ENCODE results near the gene NEK4. TPM values are rescaled to one million over a fixed set of nuclear protein-coding genes. Genes with fewer than 3 reads are reported as not detected.

Gene NEK4
- polyA plus RNA-seq (2013, experiment 1 of 2): 17.8 TPM
- 18.5 TPM for polyA plus RNA-seq (2013, experiment 2 of 2)

- Histone ChIP-seq H3K23ac (ENCODE audit: low read length) (no peak within 1 kb of the TSS), H4K5ac (ENCODE audit: low read length) (no peak within 1 kb of the TSS), H3K27me3 (ENCODE audit: insufficient read depth, low read length, poor library complexity) (no peaks in the 10 kb centered on the region), H3K4me3 (ENCODE audit: low read length) (peak within 1 kb of the TSS; percentile 56), H3K79me1 (ENCODE audit: low read length) (peaks cover 5% of the 10 kb centered on the region), H3K27ac (ENCODE audit: low read depth, low read length) (peak within 1 kb of the TSS; percentile 85), H3K36me3 (ENCODE audit: control insufficient read depth, insufficient read depth, low read length) (peaks cover 1% of the 10 kb centered on the region), H3K4ac (ENCODE audit: low read depth, low read length) (peak within 1 kb of the TSS; percentile 93), H3K18ac (ENCODE audit: low read length) (peak within 1 kb of the TSS; percentile 96), H2AK5ac (ENCODE audit: low read length) (no peak within 1 kb of the TSS), H3K79me2 (ENCODE audit: control insufficient read depth, insufficient read depth, low read length) (peaks cover 9% of the 10 kb centered on the region), H2BK5ac (ENCODE audit: low read length) (no peak within 1 kb of the TSS), H3K56ac (ENCODE audit: low read length) (peak within 1 kb of the TSS; percentile 91), H4K8ac (ENCODE audit: low read depth, low read length) (peak within 1 kb of the TSS; percentile 78), H3K4me2 (ENCODE audit: low read length) (peak within 1 kb of the TSS; percentile 33), H3K9ac (ENCODE audit: low read length) (peak within 1 kb of the TSS; percentile 72), H2BK15ac (replicated peaks; ENCODE audit: low read depth) (no peak within 1 kb of the TSS), H3K4me1 (ENCODE audit: control insufficient read depth, low read depth, low read length) (peaks cover 2% of the 10 kb centered on the region), H2BK120ac (ENCODE audit: low read depth, low read length) (no peak within 1 kb of the TSS)
- DNase-seq: peak; percentile 96
- no CpG with 5 or more reads among the region's 67 CpGs for WGBS (ENCODE audit: extremely low coverage, insufficient coverage, low lambda C conversion rate)
Measured at GRCh38 chr3:52770496-52771333, at the start of gene NEK4. Gene NEK4, minus strand, starts transcription at chr3:52770940. Its CDS starts 194 bp downstream, at chr3:52770746.

GRCh38 chr3:52819936-52820335 lies 49.2 kb upstream of the NEK4 start:
- no CpG with 5 or more reads among the region's 2 CpGs for WGBS (ENCODE audit: extremely low coverage, insufficient coverage, low lambda C conversion rate)
- Histone ChIP-seq H3K4ac (ENCODE audit: low read depth, low read length) (no peak overlapping the region), H3K27ac (ENCODE audit: low read depth, low read length) (no peak overlapping the region), H2BK15ac (replicated peaks; ENCODE audit: low read depth) (no peak overlapping the region), H3K18ac (ENCODE audit: low read length) (no peak overlapping the region), H3K56ac (ENCODE audit: low read length) (no peak overlapping the region), H4K8ac (ENCODE audit: low read depth, low read length) (no peak overlapping the region), H3K4me1 (ENCODE audit: control insufficient read depth, low read depth, low read length) (no peaks in the 10 kb centered on the region), H3K9ac (ENCODE audit: low read length) (no peak overlapping the region), H2BK5ac (ENCODE audit: low read length) (no peak overlapping the region), H2AK5ac (ENCODE audit: low read length) (no peak overlapping the region), H3K36me3 (ENCODE audit: control insufficient read depth, insufficient read depth, low read length) (no peaks in the 10 kb centered on the region), H3K4me2 (ENCODE audit: low read length) (no peak overlapping the region), H3K79me2 (ENCODE audit: control insufficient read depth, insufficient read depth, low read length) (no peaks in the 10 kb centered on the region), H3K79me1 (ENCODE audit: low read length) (no peaks in the 10 kb centered on the region), H3K27me3 (ENCODE audit: insufficient read depth, low read length, poor library complexity) (no peaks in the 10 kb centered on the region), H2BK120ac (ENCODE audit: low read depth, low read length) (no peak overlapping the region), H3K4me3 (ENCODE audit: low read length) (no peak overlapping the region), H4K5ac (ENCODE audit: low read length) (no peak overlapping the region), H3K23ac (ENCODE audit: low read length) (no peak overlapping the region)
- DNase-seq: no peak

GRCh38 chr3:52817860-52818259 lies 47.1 kb upstream of the NEK4 start:
- WGBS (ENCODE audit: extremely low coverage, insufficient coverage, low lambda C conversion rate): no CpG with 5 or more reads among the region's 7 CpGs
- H2BK120ac ChIP-seq (ENCODE audit: low read depth, low read length): no peak overlapping the region

GRCh38 chr3:52817221-52817620 lies 46.5 kb upstream of the NEK4 start:
- no peaks in the 10 kb centered on the region for H3K36me3 ChIP-seq (ENCODE audit: control insufficient read depth, insufficient read depth, low read length)
- no peak for DNase-seq
- no peak overlapping the region for H2BK5ac ChIP-seq (ENCODE audit: low read length)
- no peak overlapping the region for H3K4me2 ChIP-seq (ENCODE audit: low read length)
- no peaks in the 10 kb centered on the region for H3K79me2 ChIP-seq (ENCODE audit: control insufficient read depth, insufficient read depth, low read length)
- H3K4me3 ChIP-seq (ENCODE audit: low read length): no peak overlapping the region
- H3K56ac ChIP-seq (ENCODE audit: low read length): no peak overlapping the region
- H3K9ac ChIP-seq (ENCODE audit: low read length): no peak overlapping the region
- H3K27ac ChIP-seq (ENCODE audit: low read depth, low read length): no peak overlapping the region
- H3K4ac ChIP-seq (ENCODE audit: low read depth, low read length): no peak overlapping the region
- WGBS (ENCODE audit: extremely low coverage, insufficient coverage, low lambda C conversion rate): no CpG with 5 or more reads among the region's 10 CpGs
- H3K79me1 ChIP-seq (ENCODE audit: low read length): no peaks in the 10 kb centered on the region
- no peak overlapping the region for H3K23ac ChIP-seq (ENCODE audit: low read length)
- H2BK15ac ChIP-seq (replicated peaks; ENCODE audit: low read depth): no peak overlapping the region
- no peak overlapping the region for H3K18ac ChIP-seq (ENCODE audit: low read length)
- no peaks in the 10 kb centered on the region for H3K4me1 ChIP-seq (ENCODE audit: control insufficient read depth, low read depth, low read length)
- no peak overlapping the region for H4K8ac ChIP-seq (ENCODE audit: low read depth, low read length)
- no peak overlapping the region for H2AK5ac ChIP-seq (ENCODE audit: low read length)
- no peaks in the 10 kb centered on the region for H3K27me3 ChIP-seq (ENCODE audit: insufficient read depth, low read length, poor library complexity)
- H2BK120ac ChIP-seq (ENCODE audit: low read depth, low read length): no peak overlapping the region
- no peak overlapping the region for H4K5ac ChIP-seq (ENCODE audit: low read length)

More at GRCh38 chr3:52817860-52818259, 47.1 kb upstream of the NEK4 start:
- no peak overlapping the region for H3K23ac ChIP-seq (ENCODE audit: low read length)
- no peak overlapping the region for H4K5ac ChIP-seq (ENCODE audit: low read length)
- H3K27ac ChIP-seq (ENCODE audit: low read depth, low read length): no peak overlapping the region
- no peak overlapping the region for H3K4ac ChIP-seq (ENCODE audit: low read depth, low read length)
- no peak overlapping the region for H2AK5ac ChIP-seq (ENCODE audit: low read length)
- no peaks in the 10 kb centered on the region for H3K36me3 ChIP-seq (ENCODE audit: control insufficient read depth, insufficient read depth, low read length)
- no peak overlapping the region for H3K18ac ChIP-seq (ENCODE audit: low read length)
- no peak overlapping the region for H3K56ac ChIP-seq (ENCODE audit: low read length)
- H3K79me2 ChIP-seq (ENCODE audit: control insufficient read depth, insufficient read depth, low read length): no peaks in the 10 kb centered on the region
- no peaks in the 10 kb centered on the region for H3K4me1 ChIP-seq (ENCODE audit: control insufficient read depth, low read depth, low read length)
- H3K79me1 ChIP-seq (ENCODE audit: low read length): no peaks in the 10 kb centered on the region
- no peak overlapping the region for H3K9ac ChIP-seq (ENCODE audit: low read length)
- no peak overlapping the region for H2BK15ac ChIP-seq (replicated peaks; ENCODE audit: low read depth)
- no peak overlapping the region for H3K4me3 ChIP-seq (ENCODE audit: low read length)
- H3K27me3 ChIP-seq (ENCODE audit: insufficient read depth, low read length, poor library complexity): no peaks in the 10 kb centered on the region
- no peak overlapping the region for H2BK5ac ChIP-seq (ENCODE audit: low read length)
- DNase-seq: no peak
- no peak overlapping the region for H4K8ac ChIP-seq (ENCODE audit: low read depth, low read length)
- no peak overlapping the region for H3K4me2 ChIP-seq (ENCODE audit: low read length)

GRCh38 chr3:52816654-52817053 lies 45.9 kb upstream of the NEK4 start:
- H2AK5ac ChIP-seq (ENCODE audit: low read length): no peak overlapping the region
- no peak for DNase-seq
- no peak overlapping the region for H3K56ac ChIP-seq (ENCODE audit: low read length)
- no peaks in the 10 kb centered on the region for H3K79me2 ChIP-seq (ENCODE audit: control insufficient read depth, insufficient read depth, low read length)
- no peak overlapping the region for H2BK15ac ChIP-seq (replicated peaks; ENCODE audit: low read depth)
- no CpG with 5 or more reads among the region's 10 CpGs for WGBS (ENCODE audit: extremely low coverage, insufficient coverage, low lambda C conversion rate)
- no peak overlapping the region for H4K8ac ChIP-seq (ENCODE audit: low read depth, low read length)
- no peak overlapping the region for H3K27ac ChIP-seq (ENCODE audit: low read depth, low read length)
- H3K4me2 ChIP-seq (ENCODE audit: low read length): no peak overlapping the region
- no peaks in the 10 kb centered on the region for H3K36me3 ChIP-seq (ENCODE audit: control insufficient read depth, insufficient read depth, low read length)
- no peak overlapping the region for H3K9ac ChIP-seq (ENCODE audit: low read length)
- H3K4me3 ChIP-seq (ENCODE audit: low read length): no peak overlapping the region
- H3K79me1 ChIP-seq (ENCODE audit: low read length): no peaks in the 10 kb centered on the region
- no peak overlapping the region for H3K23ac ChIP-seq (ENCODE audit: low read length)
- no peak overlapping the region for H4K5ac ChIP-seq (ENCODE audit: low read length)
- H3K27me3 ChIP-seq (ENCODE audit: insufficient read depth, low read length, poor library complexity): no peaks in the 10 kb centered on the region
- no peak overlapping the region for H3K18ac ChIP-seq (ENCODE audit: low read length)
- no peak overlapping the region for H2BK120ac ChIP-seq (ENCODE audit: low read depth, low read length)
- no peaks in the 10 kb centered on the region for H3K4me1 ChIP-seq (ENCODE audit: control insufficient read depth, low read depth, low read length)
- H3K4ac ChIP-seq (ENCODE audit: low read depth, low read length): no peak overlapping the region
- H2BK5ac ChIP-seq (ENCODE audit: low read length): no peak overlapping the region
